ENCODE results near the gene TAP2.

DNA sequence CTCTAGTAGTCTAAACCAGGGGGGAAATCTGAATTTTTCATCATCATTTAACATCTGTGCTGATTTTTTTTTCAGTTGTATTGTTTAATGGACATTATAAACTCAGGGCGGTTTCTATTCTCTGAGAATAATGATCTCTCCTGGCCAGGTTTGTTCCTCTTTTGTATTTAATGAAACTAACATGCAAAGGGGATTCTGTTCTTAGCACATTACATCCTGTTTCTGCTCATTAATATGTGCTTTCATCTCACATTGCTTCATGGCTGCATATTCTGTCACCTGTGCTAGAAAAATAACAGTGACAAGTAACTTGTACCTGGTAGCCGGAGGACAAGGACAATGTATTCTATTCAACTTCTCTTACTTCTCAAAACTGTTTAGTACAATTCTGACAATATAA is 22.5 kb downstream of the TAP2 start:
- TF ChIP-seq EZH2phosphoT487 (IDR thresholded peaks at IDR 0.05; ENCODE audit: insufficient read depth, low read depth) = no peak
- no peak for TF ChIP-seq EZH2 (IDR thresholded peaks at IDR 0.05; ENCODE audit: insufficient read depth, poor library complexity, severe bottlenecking)

Measured in GM23248 (cell line).